Activated T-cell treated with anti-CD3 and anti-CD28 coated beads, Interleukin-2, amount 50 U/mL, for 1 hour (primary cell): ENCODE measurements around the gene CDH15.
"Not testable (repeated sequence)": the region's sequence is repeated elsewhere in the genome, so short reads cannot be mapped to it uniquely, and the experiment has no call there.

Experiments used
- DNase-seq: peaks from one replicate; pipeline ENCODE4 v3.0.0-alpha.2; 2020

Gene CDH15

GRCh38 chr16:89174055-89174827 lies 2.7 kb downstream of the CDH15 start:
- no peak for DNase-seq

- DNase-seq = no peak
These were observed 3.3 kb downstream of the CDH15 start for GRCh38 chr16:89174877-89175276.

GRCh38 chr16:89175280-89176146 lies 4.0 kb downstream of the CDH15 start:
- DNase-seq = no peak

GRCh38 chr16:89176147-89176690 lies 4.7 kb downstream of the CDH15 start:
- DNase-seq = no peak

- DNase-seq = no peak
These were observed 5.2 kb downstream of the CDH15 start for GRCh38 chr16:89176717-89177116.

GRCh38 chr16:89177501-89177900 lies 6.0 kb downstream of the CDH15 start:
- DNase-seq = no peak

GRCh38 chr16:89178453-89179147 lies 7.1 kb downstream of the CDH15 start:
- no peak for DNase-seq

GRCh38 chr16:89179148-89179484 lies 7.6 kb downstream of the CDH15 start:
- DNase-seq = no peak

- no peak for DNase-seq
These were observed 8.2 kb downstream of the CDH15 start for GRCh38 chr16:89179656-89180315.

- DNase-seq = no peak
These were observed 11.9 kb downstream of the CDH15 start for GRCh38 chr16:89183463-89183862.

- DNase-seq = no peak
These were observed 12.6 kb downstream of the CDH15 start for GRCh38 chr16:89183975-89184676.

- no peak for DNase-seq
These were observed 13.1 kb downstream of the CDH15 start for GRCh38 chr16:89184677-89184932.

- DNase-seq = no peak
These were observed 13.6 kb downstream of the CDH15 start for GRCh38 chr16:89184933-89185794.

GRCh38 chr16:89185887-89186592 lies 14.5 kb downstream of the CDH15 start:
- DNase-seq = not testable (repeated sequence)

- DNase-seq = not testable (repeated sequence)
These were observed 15.1 kb downstream of the CDH15 start for GRCh38 chr16:89186593-89187031.

GRCh38 chr16:89187032-89187769 lies 15.7 kb downstream of the CDH15 start:
- DNase-seq = no peak

GRCh38 chr16:89187770-89188392 lies 16.3 kb downstream of the CDH15 start:
- DNase-seq = no peak

GRCh38 chr16:89188471-89189357 lies 17.2 kb downstream of the CDH15 start:
- DNase-seq = not testable (repeated sequence)
